Endodermal cell (in vitro differentiated cells): ENCODE measurements around the gene SH3PXD2B. TPM values are rescaled to one million over a fixed set of nuclear protein-coding genes. Genes with fewer than 3 reads are reported as not detected.

ENCODE experiments used
- DNase-seq: peaks from one replicate; pipeline ENCODE4 v3.0.0-alpha.2; 2017
- H3K27ac ChIP-seq: 2 replicates; pipeline ENCODE4 v1.5.1; 2013; ENCODE audit warnings: mild to moderate bottlenecking, low read depth, low read length, moderate library complexity
- H3K27me3 ChIP-seq: 2 replicates; pipeline ENCODE4 v1.6.1; 2013; ENCODE audit warnings: mild to moderate bottlenecking, low read length, moderate library complexity; ENCODE audit not compliant: insufficient read depth, control insufficient read depth, poor library complexity, severe bottlenecking
- H3K36me3 ChIP-seq: 2 replicates; pipeline ENCODE4 v1.7.0; 2013; ENCODE audit warnings: mild to moderate bottlenecking, low read length, moderate library complexity; ENCODE audit not compliant: control insufficient read depth, insufficient read depth
- H3K4me1 ChIP-seq: one replicate; pipeline ENCODE4 v1.7.0; 2013; ENCODE audit warnings: low read length; ENCODE audit not compliant: control insufficient read depth, insufficient read depth
- H3K4me3 ChIP-seq: 2 replicates; pipeline ENCODE4 v1.5.1; 2013; ENCODE audit warnings: mild to moderate bottlenecking, low read length, moderate library complexity
- H3K9ac ChIP-seq: 2 replicates; pipeline ENCODE4 v1.6.1; 2013; ENCODE audit warnings: mild to moderate bottlenecking, low read length, moderate library complexity; ENCODE audit not compliant: poor library complexity, severe bottlenecking; ENCODE audit errors: extremely low read depth
- H3K9me3 ChIP-seq: 2 replicates; pipeline ENCODE4 v1.6.1; 2013; ENCODE audit warnings: mild to moderate bottlenecking, low read length, moderate library complexity; ENCODE audit not compliant: control insufficient read depth
- H3K27ac Mint-ChIP-seq: 2 replicates; pipeline ENCODE4 v1.8.0; 2020; ENCODE audit warnings: mixed read lengths
- H3K27me3 Mint-ChIP-seq: 2 replicates; pipeline ENCODE4 v1.8.0; 2021; ENCODE audit warnings: mild to moderate bottlenecking, mixed read lengths; ENCODE audit not compliant: insufficient read depth
- H3K36me3 Mint-ChIP-seq: 2 replicates; pipeline ENCODE4 v1.8.0; 2020; ENCODE audit warnings: low read depth, mixed read lengths
- H3K4me1 Mint-ChIP-seq: 2 replicates; pipeline ENCODE4 v1.8.0; 2020; ENCODE audit warnings: mixed read lengths
- H3K4me3 Mint-ChIP-seq: 2 replicates; pipeline ENCODE4 v1.8.0; 2020; ENCODE audit warnings: mild to moderate bottlenecking, moderate library complexity, mixed read lengths
- H3K9me3 Mint-ChIP-seq: 2 replicates; pipeline ENCODE4 v1.8.0; 2020; ENCODE audit warnings: mild to moderate bottlenecking, mixed read lengths
- CTCF ChIP-seq: fragments of 200-600 bp; sonication (generic); conservative IDR thresholded peaks from 2 replicates; pipeline ENCODE4 v1.5.0; 2021; ENCODE audit warnings: antibody characterized with exemption, mild to moderate bottlenecking
- WGBS, 2 experiments: methylation state at CpG; one replicate each; pipeline versions ENCODE4 v1.1.5 to v1.1.7; 2013; ENCODE audit warnings: missing lambda C conversion rate in 2 of 2, mixed read lengths in 1 of 2; ENCODE audit not compliant: insufficient coverage in 1 of 2, insufficient read length in 1 of 2; 5-methylcytosine and 5-hydroxymethylcytosine counted together
- total RNA-seq, 2 donors: library from RNA; stranded (reverse); fragmentation: NEBNext Ultra II Directional in 1 of 2; extraction: Animal tissue kit (Norgen Biotek cat#: 25700) in 1 of 2; gene quantifications; 2 replicates in 1 of 2; 3 replicates in 1 of 2; pipeline ENCODE4 v1.2.1, GENCODE V29; 2021

SH3PXD2B gene
- total RNA-seq, 2 donors from 2014 or later = 62.2 to 74.9 TPM

DNA sequence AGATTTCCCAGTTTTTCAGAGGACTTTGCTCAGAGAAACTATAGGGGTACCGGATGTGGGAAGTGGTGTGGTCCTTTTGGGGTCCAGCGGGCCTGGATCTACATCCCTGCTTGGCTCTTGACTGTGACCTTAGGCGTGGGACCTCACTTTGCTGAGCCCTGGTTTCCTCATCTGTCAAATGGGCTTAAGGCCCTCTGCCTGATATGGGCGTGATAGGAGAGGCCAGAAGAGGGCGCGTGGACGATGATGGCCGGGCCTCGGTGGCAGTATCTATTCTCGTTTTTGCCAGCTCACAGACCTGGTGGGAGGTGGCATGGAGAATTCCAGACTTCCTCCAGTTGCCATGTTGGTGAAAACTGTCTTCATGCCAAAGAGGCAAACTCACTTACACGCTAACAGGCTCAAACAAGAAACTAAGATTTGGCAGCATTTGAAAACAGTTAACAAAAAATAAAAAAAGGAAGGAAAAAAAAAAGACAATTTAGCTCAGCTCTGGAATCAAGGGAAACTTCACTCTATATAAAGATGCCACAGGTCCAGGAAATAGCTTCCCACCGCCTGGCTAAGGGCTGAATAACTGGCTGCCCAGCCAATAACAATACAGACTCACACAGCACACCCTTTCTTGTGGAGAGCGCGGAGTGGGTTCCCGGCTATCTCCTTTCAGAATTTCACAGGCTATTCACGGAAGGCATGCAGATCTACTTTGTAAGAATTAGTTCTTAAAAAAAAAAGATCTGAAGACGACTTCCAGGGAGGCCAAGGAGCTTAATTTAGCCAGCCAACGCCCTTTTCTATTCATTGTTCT is 1.7 kb downstream of the SH3PXD2B start:
- Mint-ChIP-seq H3K36me3 (peaks cover 5% of the 10 kb centered on the region), H3K27me3 (no peaks in the 10 kb centered on the region), H3K27ac (peak overlapping the region; percentile 95), H3K4me3 (peak overlapping the region; percentile 89), H3K4me1 (peaks cover 25% of the 10 kb centered on the region), H3K9me3 (no peaks in the 10 kb centered on the region)
- peak overlapping the region; percentile 75 for H3K9ac ChIP-seq
- H3K4me1 ChIP-seq = peaks cover 8% of the 10 kb centered on the region
- DNase-seq = peak; percentile 70
- peak overlapping the region; percentile 89 for H3K27ac ChIP-seq
- H3K36me3 ChIP-seq = peaks cover 30% of the 10 kb centered on the region
- H3K27me3 ChIP-seq = no peaks in the 10 kb centered on the region
- H3K4me3 ChIP-seq = peak overlapping the region; percentile 99
- 42 to 52% methylated on average over 14 to 18 of the region's 18 CpGs for WGBS, 2 experiments
- no peaks in the 10 kb centered on the region for H3K9me3 ChIP-seq
- TF ChIP-seq CTCF = no peak

- Mint-ChIP-seq H3K27ac (peak overlapping the region; percentile 70), H3K9me3 (no peaks in the 10 kb centered on the region), H3K4me3 (no peak overlapping the region), H3K27me3 (no peaks in the 10 kb centered on the region), H3K4me1 (peaks cover 25% of the 10 kb centered on the region), H3K36me3 (peaks cover 5% of the 10 kb centered on the region)
- H3K4me1 ChIP-seq = peaks cover 8% of the 10 kb centered on the region
- H3K36me3 ChIP-seq = peaks cover 30% of the 10 kb centered on the region
- no peaks in the 10 kb centered on the region for H3K9me3 ChIP-seq
- no peaks in the 10 kb centered on the region for H3K27me3 ChIP-seq
- TF ChIP-seq CTCF = no peak
- no peak overlapping the region for H3K9ac ChIP-seq
- DNase-seq = peak; percentile 62
- H3K4me3 ChIP-seq = no peak overlapping the region
- WGBS, 2 experiments = 88 to 99% methylated on average over 1 to 3 of the region's 3 CpGs
- H3K27ac ChIP-seq = no peak overlapping the region
Observed at GRCh38 chr5:172451771-172452197, 2.5 kb downstream of the SH3PXD2B start.

DNA sequence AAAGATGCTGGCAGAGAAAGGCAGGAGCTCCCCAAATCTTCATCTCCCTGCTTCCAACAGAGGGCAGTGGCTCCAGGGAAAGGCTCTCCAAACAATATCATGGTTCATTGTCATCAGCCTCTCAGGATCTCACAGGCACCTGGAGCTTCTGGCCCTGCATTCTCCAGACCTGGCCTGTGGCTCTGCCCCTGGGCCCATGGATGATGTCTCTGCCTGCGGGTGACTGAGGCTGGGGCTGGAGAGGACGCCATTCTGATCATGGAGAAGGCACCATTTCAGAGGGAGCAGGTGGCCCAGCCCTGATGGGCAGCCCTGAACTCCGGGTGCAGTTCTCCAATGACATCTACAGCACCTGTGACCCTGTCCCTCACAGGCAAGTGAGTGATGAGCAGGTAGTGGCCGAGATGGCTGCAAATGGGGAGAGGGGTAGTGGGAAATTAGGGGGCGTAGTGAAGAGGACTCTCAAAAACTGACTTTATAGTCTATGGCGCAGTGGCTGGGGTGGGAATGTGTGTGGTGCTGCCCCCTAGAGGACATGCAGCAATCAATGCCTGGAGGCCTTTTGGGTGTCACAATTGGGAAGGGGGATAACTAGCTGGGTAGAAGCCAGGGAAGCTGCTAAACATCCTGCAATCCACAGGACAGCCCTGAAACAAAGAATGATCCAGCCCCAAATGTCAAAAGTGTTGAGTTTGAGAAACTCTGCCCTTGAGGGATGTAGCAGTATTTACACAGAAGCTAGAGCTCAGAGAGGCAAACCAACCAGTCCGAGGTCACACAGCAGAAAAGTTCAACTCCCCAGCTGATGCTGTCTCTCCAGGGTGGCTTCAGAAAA is 3.2 kb downstream of the SH3PXD2B start:
- Histone ChIP-seq H3K4me1 (peaks cover 6% of the 10 kb centered on the region), H3K27ac (no peak overlapping the region), H3K9ac (no peak overlapping the region), H3K9me3 (no peaks in the 10 kb centered on the region), H3K36me3 (peaks cover 30% of the 10 kb centered on the region), H3K27me3 (no peaks in the 10 kb centered on the region), H3K4me3 (no peak overlapping the region)
- Mint-ChIP-seq H3K4me1 (peaks cover 22% of the 10 kb centered on the region), H3K36me3 (peaks cover 5% of the 10 kb centered on the region), H3K9me3 (no peaks in the 10 kb centered on the region), H3K27ac (peak overlapping the region; percentile 70), H3K27me3 (no peaks in the 10 kb centered on the region), H3K4me3 (no peak overlapping the region)
- peak; percentile 85 for TF ChIP-seq CTCF
- DNase-seq = peak; percentile 87
- WGBS, 2 experiments = 90 to 100% methylated on average over 2 to 7 of the region's 7 CpGs
